PC-9 (cell line): ENCODE measurements around the gene KCNJ11. TPM values are rescaled to one million over a fixed set of nuclear protein-coding genes. Genes with fewer than 3 reads are reported as not detected.

Experiments
- BruUV-seq: library from RNA; stranded (reverse); fragments of 400-500 nt; replicated peaks from 2 replicates; lab custom pipeline; 2021; lab: Mats Ljungman, UMichigan
- CTCF ChIA-PET: fragments of 300-600 bp; sonication (Branson Sonifier 250); formaldehyde crosslinking; loops from one replicate; lab custom pipeline; 2022; ENCODE audit warnings: antibody characterized with exemption; lab: Charles Lee
- POLR2A ChIA-PET: fragments of 300-600 bp; sonication (Branson Sonifier 250); formaldehyde crosslinking; loops from one replicate; lab custom pipeline; 2022; ENCODE audit warnings: antibody characterized with exemption; ENCODE audit not compliant: unreplicated experiment; lab: Charles Lee
- DNase-seq, 2 experiments: peaks; one replicate each; pipeline versions ENCODE4 v3.0.0 to v3.0.0-alpha.2; 2015 to 2022; ENCODE audit warnings: mixed read lengths in 1 of 2
- H2AFZ ChIP-seq: fragments of 200-600 bp; sonication (generic); 2 replicates; pipeline ENCODE4 v1.8.1; 2017; ENCODE audit warnings: antibody characterized with exemption
- H3F3A ChIP-seq: fragments of 200-600 bp; sonication (generic); 2 replicates; pipeline ENCODE4 v1.8.1; 2017; ENCODE audit warnings: antibody characterized with exemption, mild to moderate bottlenecking, low read depth; ENCODE audit not compliant: insufficient read depth
- H3K27ac ChIP-seq: fragments of 200-600 bp; sonication (generic); 2 replicates; pipeline ENCODE4 v1.6.1; 2016; ENCODE audit warnings: mixed run types
- H3K27me3 ChIP-seq: fragments of 200-600 bp; sonication (generic); 2 replicates; pipeline ENCODE4 v1.6.1; 2016; ENCODE audit warnings: low read depth, mixed run types; ENCODE audit not compliant: insufficient read depth
- H3K36me3 ChIP-seq: fragments of 200-600 bp; sonication (generic); 2 replicates; pipeline ENCODE4 v1.6.1; 2016; ENCODE audit warnings: low read depth, mixed run types
- H3K4me1 ChIP-seq: fragments of 200-600 bp; sonication (generic); replicated peaks from 2 replicates; pipeline ENCODE4 v1.6.1; 2016; ENCODE audit warnings: mixed run types; ENCODE audit not compliant: insufficient read depth
- H3K4me2 ChIP-seq: fragments of 200-600 bp; sonication (generic); 2 replicates; pipeline ENCODE4 v1.6.1; 2017; ENCODE audit warnings: mixed run types
- H3K4me3 ChIP-seq: fragments of 200-600 bp; sonication (generic); 2 replicates; pipeline ENCODE4 v1.6.1; 2016; ENCODE audit warnings: mixed run types
- H3K79me2 ChIP-seq: fragments of 200-600 bp; sonication (generic); 2 replicates; pipeline ENCODE4 v1.6.1; 2017; ENCODE audit warnings: low read depth, mixed run types
- H3K9me2 ChIP-seq: fragments of 200-600 bp; sonication (generic); 2 replicates; pipeline ENCODE4 v1.8.1; 2017; ENCODE audit warnings: mild to moderate bottlenecking; ENCODE audit not compliant: insufficient read depth
- H3K9me3 ChIP-seq: fragments of 200-600 bp; sonication (generic); 2 replicates; pipeline ENCODE4 v1.8.1; 2016; ENCODE audit warnings: low read depth; ENCODE audit not compliant: insufficient read depth
- H4K20me1 ChIP-seq: fragments of 200-600 bp; sonication (generic); 2 replicates; pipeline ENCODE4 v1.8.1; 2017; ENCODE audit not compliant: insufficient read depth
- CTCF ChIP-seq: fragments of 200-600 bp; sonication (generic); conservative IDR thresholded peaks from 2 replicates; pipeline ENCODE4 v1.6.1; 2017; ENCODE audit warnings: mixed run types, antibody characterized with exemption, mild to moderate bottlenecking, moderate library complexity
- EZH2 ChIP-seq: fragments of 200-600 bp; sonication (generic); IDR thresholded peaks from 2 replicates; pipeline ENCODE4 v1.8.0; 2017; ENCODE audit warnings: antibody characterized with exemption, low read depth
- intact Hi-C: fragments of 100-400 bp; cut with micrococcal nuclease; formaldehyde crosslinking; loops from one replicate; pipeline ENCODE4 v1.10.0; 2022; ENCODE audit not compliant: unreplicated experiment
- total RNA-seq: library from RNA; stranded (reverse); gene quantifications from 2 replicates; pipeline ENCODE4 v1.2.3, GENCODE V29; 2021

Gene KCNJ11
- total RNA-seq, 1 experiment from 2014 or later: 0.26 TPM

DNA sequence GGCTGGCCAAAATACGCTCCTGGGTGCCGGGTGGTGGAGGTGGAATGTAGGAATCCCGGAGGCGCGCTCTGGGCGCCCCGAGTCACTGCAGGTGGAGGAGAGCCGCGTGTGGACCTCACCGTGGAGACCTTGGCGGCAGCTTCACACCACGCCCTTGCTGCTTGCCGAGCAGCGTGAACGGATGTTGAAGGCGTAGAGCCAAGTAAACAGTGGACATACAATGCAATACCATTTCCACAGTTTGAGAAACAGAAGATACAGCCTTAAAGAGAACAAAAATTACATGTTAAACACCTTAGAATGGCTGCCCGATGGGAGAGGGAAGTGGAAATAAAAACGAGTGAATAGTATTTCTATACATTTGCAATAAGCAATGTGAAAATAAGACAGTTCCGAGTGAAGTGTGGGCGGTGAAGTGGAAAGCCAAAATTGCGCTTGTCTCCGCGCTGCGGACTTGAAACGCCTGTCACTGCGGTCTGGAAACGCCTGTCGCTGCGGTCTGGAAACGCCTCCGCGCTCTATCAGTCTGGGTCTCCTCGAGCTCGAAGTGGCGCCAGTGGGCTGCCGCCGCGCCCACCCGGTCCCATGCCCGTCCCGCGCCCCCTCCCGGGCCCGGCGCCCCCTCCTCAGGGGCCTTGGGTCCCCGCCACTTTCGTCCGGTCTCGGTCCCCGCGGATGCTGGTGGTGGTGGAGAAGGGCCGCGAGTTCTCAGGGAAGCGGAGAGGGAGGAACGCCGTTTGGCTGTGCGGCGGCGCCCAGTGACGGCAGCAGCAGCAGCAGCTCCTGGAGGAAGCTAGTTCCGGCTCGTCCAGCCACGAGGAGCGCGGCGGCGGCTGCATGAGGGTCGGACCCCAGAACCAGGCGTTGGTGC lies 35.3 kb downstream of the KCNJ11 start:
- no peaks in the 10 kb centered on the region for H3K36me3 ChIP-seq
- H3K27me3 ChIP-seq: no peaks in the 10 kb centered on the region
- H3K4me2 ChIP-seq: peak overlapping the region; percentile 84
- peaks cover 30% of the 10 kb centered on the region for H3F3A ChIP-seq
- peak overlapping the region; percentile 72 for H3K4me3 ChIP-seq
- H2AFZ ChIP-seq: peak overlapping the region; percentile 98
- H3K27ac ChIP-seq: no peak overlapping the region
- no peaks in the 10 kb centered on the region for H3K9me3 ChIP-seq
- POLR2A ChIA-PET: no interaction called here
- 0 out of 2 replicates have a peak, but pooled peaks cover 4% of the 10 kb centered on the region for H3K4me1 ChIP-seq
- intact Hi-C loops: loop anchor here (5.0 kb wide), 1 partner anchor 121 kb away; no protein-coding TSS in a partner anchor
- TF ChIP-seq CTCF: no peak
- no peak for TF ChIP-seq EZH2
- no peaks in the 10 kb centered on the region for H3K79me2 ChIP-seq
- no TSS peak for BruUV-seq
- DNase-seq: peak; percentile 42 to 51
- H3K9me2 ChIP-seq: no peaks in the 10 kb centered on the region
- no peaks in the 10 kb centered on the region for H4K20me1 ChIP-seq
- CTCF ChIA-PET: no interaction called here

DNA sequence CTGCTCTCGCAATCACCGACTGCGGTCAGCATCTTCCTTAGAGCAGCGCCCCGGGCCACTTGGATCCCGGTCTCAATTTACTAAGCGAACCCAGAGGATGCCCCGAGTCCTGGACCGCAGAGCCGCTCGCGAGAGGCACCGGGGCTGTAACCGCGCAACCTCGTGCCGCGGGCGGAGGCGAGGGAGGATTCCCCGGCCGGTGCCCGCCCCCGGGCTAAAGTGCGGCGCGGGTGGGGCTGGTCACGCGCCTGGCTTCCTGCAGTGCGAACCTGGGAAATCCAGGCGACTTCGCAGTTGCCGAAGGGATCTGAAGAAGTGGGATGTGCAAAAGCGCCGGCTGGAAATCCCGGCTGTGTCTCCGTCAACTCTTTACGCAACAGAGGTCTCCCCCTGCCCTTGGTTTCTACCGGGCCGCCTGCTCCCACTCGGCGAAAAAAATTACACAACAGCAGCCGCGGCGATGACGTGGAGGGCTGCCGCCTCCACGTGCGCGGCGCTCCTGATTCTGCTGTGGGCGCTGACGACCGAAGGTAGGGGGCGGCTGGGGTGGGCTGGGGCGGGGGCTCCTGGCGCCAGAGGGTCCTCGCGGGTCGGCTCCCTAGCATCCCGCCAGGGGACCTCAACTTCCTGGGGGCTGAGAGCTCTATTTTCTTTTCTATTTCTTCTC lies 36.8 kb downstream of the KCNJ11 start, which contains the start of gene NCR3LG1:
Gene NCR3LG1, plus strand, starts transcription at position 291 of the 667 bp plus-strand sequence. Its CDS starts 170 bp downstream, at position 461.
- BruUV-seq: no TSS peak
- Histone ChIP-seq H3K4me3 (peak within 1 kb of the TSS; percentile 72), H3K27ac (no peak within 1 kb of the TSS), H4K20me1 (no peaks in the 10 kb centered on the region), H3K79me2 (no peaks in the 10 kb centered on the region), H2AFZ (peak within 1 kb of the TSS; percentile 98), H3K27me3 (no peaks in the 10 kb centered on the region), H3K9me2 (no peaks in the 10 kb centered on the region), H3K9me3 (no peaks in the 10 kb centered on the region), H3F3A (peaks cover 30% of the 10 kb centered on the region), H3K36me3 (no peaks in the 10 kb centered on the region), H3K4me2 (peak within 1 kb of the TSS; percentile 84), H3K4me1 (0 out of 2 replicates have a peak, but pooled peaks cover 4% of the 10 kb centered on the region)
- ChIA-PET CTCF (interaction anchor here (0.6 to 0.7 kb wide), 2 partner anchors 50 to 87 kb away, joined by 3 to 9 read pairs; no protein-coding TSS in a partner anchor), POLR2A (interaction anchor here (0.6 to 0.7 kb wide), 3 partner anchors 88 to 639 kb away, joined by 4 to 15 read pairs (median 7); no protein-coding TSS in a partner anchor)
- peak; percentile 24 to 46 for DNase-seq
- TF ChIP-seq EZH2: no peak
- TF ChIP-seq CTCF: peak; percentile 16; the same call in 1 of the 2 replicates
- intact Hi-C loops: loop anchor here (5.0 kb wide), 1 partner anchor 119 kb away; no protein-coding TSS in a partner anchor

- Histone ChIP-seq H2AFZ (peak overlapping the region; percentile 98), H3K27me3 (no peaks in the 10 kb centered on the region), H3F3A (peaks cover 30% of the 10 kb centered on the region), H3K9me3 (no peaks in the 10 kb centered on the region), H3K4me1 (0 out of 2 replicates have a peak, but pooled peaks cover 4% of the 10 kb centered on the region), H3K27ac (no peak overlapping the region), H3K79me2 (no peaks in the 10 kb centered on the region), H3K9me2 (no peaks in the 10 kb centered on the region), H3K4me3 (peak overlapping the region; percentile 72), H3K36me3 (no peaks in the 10 kb centered on the region), H3K4me2 (peak overlapping the region; percentile 84), H4K20me1 (no peaks in the 10 kb centered on the region)
- intact Hi-C loops: loop anchor here (5.0 kb wide), 1 partner anchor 119 kb away; no protein-coding TSS in a partner anchor
- no TSS peak for BruUV-seq
- TF ChIP-seq CTCF: peak; percentile 44; the same call in 1 of the 2 replicates
- TF ChIP-seq EZH2: no peak
- DNase-seq: no peak
- ChIA-PET CTCF (no interaction called here), POLR2A (no interaction called here)
Measured at GRCh38 chr11:17351172-17351509, 37.3 kb downstream of the KCNJ11 start.
